Measurements from ENCODE around the gene ULBP2. TPM values are rescaled to one million over a fixed set of nuclear protein-coding genes. Genes with fewer than 3 reads are reported as not detected.

The ULBP2 gene
- total RNA-seq, 1 experiment from 2014 or later, result 4.2 TPM

DNA sequence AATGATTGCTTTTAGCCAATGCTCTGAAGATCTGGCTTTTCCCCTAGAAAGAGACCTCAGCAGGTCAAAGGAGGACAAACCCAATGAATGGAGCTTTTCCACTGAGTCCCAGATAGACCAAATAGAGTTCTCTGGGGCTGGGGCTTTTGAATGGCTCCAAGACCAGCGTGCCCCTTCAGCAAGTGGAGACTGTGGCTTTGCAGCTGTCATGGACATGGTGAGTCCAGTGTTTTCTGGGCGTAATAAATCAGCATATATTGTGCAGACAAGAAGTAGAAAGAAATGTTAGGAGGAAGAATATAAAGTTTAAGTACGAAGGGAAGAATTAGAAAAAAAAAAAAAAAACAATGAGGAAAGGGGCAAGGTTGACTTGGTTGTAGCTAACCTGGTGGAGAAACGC lies 50.0 kb downstream of the ULBP2 start:
- H3K4me1 ChIP-seq (ENCODE audit: insufficient read depth, low read length, poor library complexity, severe bottlenecking), result peaks cover 14% of the 10 kb centered on the region
- POLR2A ChIA-PET (ENCODE audit: low non-redundant PET), result no interaction called here
- no peak for DNase-seq (ENCODE audit: low spot score)
- peak; percentile 17 for TF ChIP-seq EZH2 (IDR thresholded peaks at IDR 0.05; ENCODE audit: borderline replicate concordance, low read depth, low read length, poor library complexity, severe bottlenecking)
- TF ChIP-seq, protein P1, sequence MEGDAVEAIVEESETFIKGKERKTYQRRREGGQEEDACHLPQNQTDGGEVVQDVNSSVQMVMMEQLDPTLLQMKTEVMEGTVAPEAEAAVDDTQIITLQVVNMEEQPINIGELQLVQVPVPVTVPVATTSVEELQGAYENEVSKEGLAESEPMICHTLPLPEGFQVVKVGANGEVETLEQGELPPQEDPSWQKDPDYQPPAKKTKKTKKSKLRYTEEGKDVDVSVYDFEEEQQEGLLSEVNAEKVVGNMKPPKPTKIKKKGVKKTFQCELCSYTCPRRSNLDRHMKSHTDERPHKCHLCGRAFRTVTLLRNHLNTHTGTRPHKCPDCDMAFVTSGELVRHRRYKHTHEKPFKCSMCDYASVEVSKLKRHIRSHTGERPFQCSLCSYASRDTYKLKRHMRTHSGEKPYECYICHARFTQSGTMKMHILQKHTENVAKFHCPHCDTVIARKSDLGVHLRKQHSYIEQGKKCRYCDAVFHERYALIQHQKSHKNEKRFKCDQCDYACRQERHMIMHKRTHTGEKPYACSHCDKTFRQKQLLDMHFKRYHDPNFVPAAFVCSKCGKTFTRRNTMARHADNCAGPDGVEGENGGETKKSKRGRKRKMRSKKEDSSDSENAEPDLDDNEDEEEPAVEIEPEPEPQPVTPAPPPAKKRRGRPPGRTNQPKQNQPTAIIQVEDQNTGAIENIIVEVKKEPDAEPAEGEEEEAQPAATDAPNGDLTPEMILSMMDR (conservative IDR thresholded peaks at IDR 0.05; ENCODE audit: low read depth, low read length), result no peak
- peaks cover 82% of the 10 kb centered on the region for H3K27me3 ChIP-seq (replicated peaks; ENCODE audit: insufficient read depth, low read depth, low read length, poor library complexity)
- CTCF ChIA-PET, result interaction anchor here (0.5 kb wide), 1 partner anchor 15 kb away, joined by 3 read pairs; no protein-coding TSS in a partner anchor
- no peak overlapping the region for H3K27ac ChIP-seq (ENCODE audit: low read depth, low read length, poor library complexity, severe bottlenecking)
- H3K36me3 ChIP-seq (ENCODE audit: insufficient read depth, low read length, poor library complexity, severe bottlenecking), result no peaks in the 10 kb centered on the region
- no TSS peak for BruUV-seq (replicated peaks)
- H3K4me3 ChIP-seq (ENCODE audit: low read depth, low read length, poor library complexity, severe bottlenecking), result no peak overlapping the region
- intact Hi-C loops (cut with micrococcal nuclease; ENCODE audit: unreplicated experiment), result no loop called here
- H3K9me3 ChIP-seq (ENCODE audit: low read depth, low read length, poor library complexity, severe bottlenecking), result peaks cover 11% of the 10 kb centered on the region

DNA sequence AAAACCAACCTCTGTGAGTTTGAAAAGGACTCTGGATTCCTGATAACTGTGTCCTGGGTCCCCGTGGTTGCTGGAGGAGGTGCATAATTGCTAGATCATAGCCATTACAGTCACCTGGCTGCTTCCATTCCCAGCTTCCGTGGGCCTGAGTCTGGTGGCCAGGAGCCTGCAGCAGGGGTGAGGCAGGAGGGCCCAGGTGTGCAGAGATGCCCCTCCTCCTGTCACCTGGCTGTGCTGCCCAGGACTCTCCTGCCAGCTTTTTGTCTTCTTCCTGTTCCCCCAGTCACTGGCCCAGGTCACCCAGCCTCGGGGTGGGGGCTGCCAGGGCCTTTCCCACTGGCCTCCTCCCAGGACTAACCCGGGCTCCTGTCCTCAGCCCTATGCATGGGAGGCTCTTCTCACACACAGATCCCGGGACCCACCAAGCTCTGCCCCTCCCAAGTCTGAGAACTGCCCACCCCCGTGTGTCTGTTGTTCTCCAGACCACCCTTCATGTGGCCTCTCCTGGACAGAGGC lies 53.5 kb downstream of the ULBP2 start:
- TF ChIP-seq EZH2 (IDR thresholded peaks at IDR 0.05; ENCODE audit: borderline replicate concordance, low read depth, low read length, poor library complexity, severe bottlenecking), result no peak
- TF ChIP-seq, protein P1 (conservative IDR thresholded peaks at IDR 0.05; ENCODE audit: low read depth, low read length), result no peak
- BruUV-seq (replicated peaks), result no TSS peak
- Histone ChIP-seq H3K27ac (ENCODE audit: low read depth, low read length, poor library complexity, severe bottlenecking) (no peak overlapping the region), H3K4me3 (ENCODE audit: low read depth, low read length, poor library complexity, severe bottlenecking) (no peak overlapping the region), H3K9me3 (ENCODE audit: low read depth, low read length, poor library complexity, severe bottlenecking) (no peaks in the 10 kb centered on the region), H3K27me3 (replicated peaks; ENCODE audit: insufficient read depth, low read depth, low read length, poor library complexity) (peaks cover 55% of the 10 kb centered on the region), H3K4me1 (ENCODE audit: insufficient read depth, low read length, poor library complexity, severe bottlenecking) (peaks cover 8% of the 10 kb centered on the region), H3K36me3 (ENCODE audit: insufficient read depth, low read length, poor library complexity, severe bottlenecking) (no peaks in the 10 kb centered on the region)
- intact Hi-C loops (cut with micrococcal nuclease; ENCODE audit: unreplicated experiment), result no loop called here
- DNase-seq (ENCODE audit: low spot score), result no peak
- CTCF ChIA-PET, result no interaction called here
- POLR2A ChIA-PET (ENCODE audit: low non-redundant PET), result no interaction called here

DNA sequence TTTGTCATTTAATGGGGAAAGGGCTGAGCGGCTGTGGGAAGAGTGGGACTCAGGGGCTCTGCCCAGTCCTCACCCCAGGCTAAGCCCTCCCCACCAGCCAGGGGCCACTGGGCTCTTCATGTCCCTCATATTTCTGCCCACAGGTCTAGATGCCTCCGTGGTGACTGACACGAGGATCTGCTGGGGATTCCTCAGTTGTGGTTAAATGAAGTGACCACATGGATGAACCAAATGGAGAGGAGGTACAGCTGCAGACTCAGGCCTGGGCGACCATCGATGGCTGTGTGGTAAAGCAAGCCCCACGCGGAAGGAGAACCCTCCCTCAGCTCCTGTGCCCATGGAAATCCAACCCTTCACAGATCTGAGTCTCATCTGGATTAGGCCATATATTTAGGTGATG lies 54.2 kb downstream of the ULBP2 start:
- no peak overlapping the region for H3K27ac ChIP-seq (ENCODE audit: low read depth, low read length, poor library complexity, severe bottlenecking)
- H3K4me1 ChIP-seq (ENCODE audit: insufficient read depth, low read length, poor library complexity, severe bottlenecking), result peaks cover 2% of the 10 kb centered on the region
- TF ChIP-seq, protein P1 (conservative IDR thresholded peaks at IDR 0.05; ENCODE audit: low read depth, low read length), result no peak
- no peak for TF ChIP-seq EZH2 (IDR thresholded peaks at IDR 0.05; ENCODE audit: borderline replicate concordance, low read depth, low read length, poor library complexity, severe bottlenecking)
- BruUV-seq (replicated peaks), result no TSS peak
- POLR2A ChIA-PET (ENCODE audit: low non-redundant PET), result no interaction called here
- intact Hi-C loops (cut with micrococcal nuclease; ENCODE audit: unreplicated experiment), result no loop called here
- H3K27me3 ChIP-seq (replicated peaks; ENCODE audit: insufficient read depth, low read depth, low read length, poor library complexity), result peaks cover 49% of the 10 kb centered on the region
- H3K36me3 ChIP-seq (ENCODE audit: insufficient read depth, low read length, poor library complexity, severe bottlenecking), result no peaks in the 10 kb centered on the region
- H3K4me3 ChIP-seq (ENCODE audit: low read depth, low read length, poor library complexity, severe bottlenecking), result no peak overlapping the region
- DNase-seq (ENCODE audit: low spot score), result no peak
- H3K9me3 ChIP-seq (ENCODE audit: low read depth, low read length, poor library complexity, severe bottlenecking), result no peaks in the 10 kb centered on the region
- CTCF ChIA-PET, result no interaction called here

Other genes with a start within 250 kb of the ULBP2 start
- 35.2 and 39.6 TPM in 2 replicates for gene LATS1, start 223.9 kb upstream of the ULBP2 start, total RNA-seq (2021)
- gene NUP43, start 195.5 kb upstream of the ULBP2 start, total RNA-seq (2021), result 87.0 and 88.5 TPM in 2 replicates
- 110 and 115 TPM in 2 replicates for gene PCMT1, start 192.3 kb upstream of the ULBP2 start, total RNA-seq (2021)
- gene LRP11, start 77.7 kb upstream of the ULBP2 start, total RNA-seq (2021), result 53.2 and 56.1 TPM in 2 replicates
- gene RAET1E, start 43.9 kb upstream of the ULBP2 start, total RNA-seq (2021), result 0.92 and 3.2 TPM in 2 replicates
- 0.45 TPM in 1 of 2 replicates, not detected in the other for gene RAET1G, start 18.9 kb upstream of the ULBP2 start, total RNA-seq (2021)
- gene ULBP1, start 21.9 kb downstream of the ULBP2 start, total RNA-seq (2021), result 5.2 and 7.0 TPM in 2 replicates
- gene RAET1L, start 83.5 kb downstream of the ULBP2 start, total RNA-seq (2021), result not detected in 2 replicates
- gene ULBP3, start 127.1 kb downstream of the ULBP2 start, total RNA-seq (2021), result 1.5 and 1.6 TPM in 2 replicates
- 3.5 and 4.6 TPM in 2 replicates for gene PPP1R14C, start 201.0 kb downstream of the ULBP2 start, total RNA-seq (2021)